ENCODE results near the gene TBX4. TPM values are rescaled to one million over a fixed set of nuclear protein-coding genes. Genes with fewer than 3 reads are reported as not detected.
A peak's percentile ranks its signal among the peaks of the same experiment; 100 is the strongest.

The TBX4 gene
- total RNA-seq, 1 experiment from 2014 or later = not detected

DNA sequence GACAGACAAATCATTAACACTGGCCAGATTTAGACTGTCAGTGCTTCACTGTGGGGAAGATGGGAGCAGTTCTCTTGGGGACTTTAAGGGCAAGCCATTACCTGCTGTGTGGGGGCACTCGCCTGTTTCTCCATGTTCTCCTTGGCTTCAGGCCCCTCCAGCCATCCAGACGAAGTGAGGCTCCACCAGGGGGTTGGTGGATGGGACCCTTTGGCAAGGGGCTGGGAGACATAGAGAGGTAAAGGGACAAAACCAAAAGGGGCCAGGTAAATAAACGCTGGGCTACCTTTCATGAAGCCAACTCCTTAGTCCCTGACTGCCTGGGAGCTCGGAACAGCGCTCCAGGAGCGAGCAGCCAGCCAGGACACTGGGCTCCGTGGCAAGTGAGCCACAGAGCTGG, 14.0 kb downstream of the TBX4 start:
- ChIA-PET CTCF (no interaction called here), POLR2A (ENCODE audit: unreplicated experiment) (no interaction called here)
- Histone ChIP-seq H3K27ac (no peak overlapping the region), H3K79me2 (ENCODE audit: low read depth) (no peaks in the 10 kb centered on the region), H3K4me1 (replicated peaks; ENCODE audit: insufficient read depth) (no peaks in the 10 kb centered on the region), H4K20me1 (ENCODE audit: insufficient read depth) (no peaks in the 10 kb centered on the region), H2AFZ (no peak overlapping the region), H3F3A (ENCODE audit: insufficient read depth, low read depth) (no peaks in the 10 kb centered on the region), H3K36me3 (ENCODE audit: low read depth) (no peaks in the 10 kb centered on the region), H3K9me3 (ENCODE audit: insufficient read depth, low read depth) (no peaks in the 10 kb centered on the region), H3K9me2 (ENCODE audit: insufficient read depth) (no peaks in the 10 kb centered on the region), H3K4me2 (no peak overlapping the region), H3K4me3 (no peak overlapping the region), H3K27me3 (ENCODE audit: insufficient read depth, low read depth) (no peaks in the 10 kb centered on the region)
- BruUV-seq (replicated peaks) = no TSS peak
- no peak for DNase-seq
- TF ChIP-seq, protein P1, sequence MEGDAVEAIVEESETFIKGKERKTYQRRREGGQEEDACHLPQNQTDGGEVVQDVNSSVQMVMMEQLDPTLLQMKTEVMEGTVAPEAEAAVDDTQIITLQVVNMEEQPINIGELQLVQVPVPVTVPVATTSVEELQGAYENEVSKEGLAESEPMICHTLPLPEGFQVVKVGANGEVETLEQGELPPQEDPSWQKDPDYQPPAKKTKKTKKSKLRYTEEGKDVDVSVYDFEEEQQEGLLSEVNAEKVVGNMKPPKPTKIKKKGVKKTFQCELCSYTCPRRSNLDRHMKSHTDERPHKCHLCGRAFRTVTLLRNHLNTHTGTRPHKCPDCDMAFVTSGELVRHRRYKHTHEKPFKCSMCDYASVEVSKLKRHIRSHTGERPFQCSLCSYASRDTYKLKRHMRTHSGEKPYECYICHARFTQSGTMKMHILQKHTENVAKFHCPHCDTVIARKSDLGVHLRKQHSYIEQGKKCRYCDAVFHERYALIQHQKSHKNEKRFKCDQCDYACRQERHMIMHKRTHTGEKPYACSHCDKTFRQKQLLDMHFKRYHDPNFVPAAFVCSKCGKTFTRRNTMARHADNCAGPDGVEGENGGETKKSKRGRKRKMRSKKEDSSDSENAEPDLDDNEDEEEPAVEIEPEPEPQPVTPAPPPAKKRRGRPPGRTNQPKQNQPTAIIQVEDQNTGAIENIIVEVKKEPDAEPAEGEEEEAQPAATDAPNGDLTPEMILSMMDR (conservative IDR thresholded peaks at IDR 0.05) = no peak
- TF ChIP-seq EZH2 (IDR thresholded peaks at IDR 0.05; ENCODE audit: low read depth) = no peak
- intact Hi-C loops (cut with micrococcal nuclease; ENCODE audit: unreplicated experiment) = no loop called here

DNA sequence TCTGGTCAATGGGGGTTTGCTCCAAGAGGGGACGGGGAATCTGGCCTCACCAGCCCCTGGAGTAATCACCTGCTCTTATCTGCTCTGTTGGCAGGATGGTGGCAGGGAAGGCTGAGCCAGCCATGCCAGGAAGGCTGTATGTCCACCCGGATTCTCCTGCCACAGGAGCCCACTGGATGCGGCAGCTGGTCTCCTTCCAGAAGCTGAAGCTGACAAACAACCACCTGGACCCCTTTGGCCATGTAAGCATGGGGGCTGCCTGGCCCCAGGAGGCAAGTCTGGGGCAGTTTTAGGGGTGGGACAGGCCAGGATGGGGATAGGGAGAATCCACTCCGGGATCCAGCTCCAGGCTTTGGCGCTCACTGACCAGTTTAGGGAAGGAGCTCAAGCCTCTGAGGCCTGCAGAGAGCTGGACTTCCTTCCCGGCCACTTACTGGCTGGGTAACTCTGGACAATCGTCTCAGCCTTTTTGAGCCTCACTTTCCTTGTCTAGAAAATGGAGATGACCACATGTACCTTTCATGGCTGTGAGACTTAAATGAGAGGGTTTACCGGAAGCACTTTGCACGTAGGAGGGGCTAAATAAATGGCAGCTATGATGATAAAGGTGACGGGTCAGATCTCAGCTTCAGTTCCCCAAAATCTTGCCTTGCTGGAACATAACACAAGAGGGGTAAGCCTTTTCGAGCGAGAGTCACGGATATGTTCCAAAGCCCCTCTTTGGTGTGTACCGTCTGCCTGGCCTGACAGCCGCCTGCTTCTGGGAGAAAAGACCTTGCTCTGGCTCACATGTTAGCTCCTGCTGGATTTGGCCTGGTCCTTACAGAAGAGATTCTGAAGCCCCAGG, 15.4 kb downstream of the TBX4 start:
- no peak overlapping the region for H3K27ac ChIP-seq
- no peaks in the 10 kb centered on the region for H3K27me3 ChIP-seq (ENCODE audit: insufficient read depth, low read depth)
- H2AFZ ChIP-seq = no peak overlapping the region
- no peaks in the 10 kb centered on the region for H3K36me3 ChIP-seq (ENCODE audit: low read depth)
- H3K4me2 ChIP-seq = no peak overlapping the region
- TF ChIP-seq, protein P1 (conservative IDR thresholded peaks at IDR 0.05) = no peak
- no peak for TF ChIP-seq EZH2 (IDR thresholded peaks at IDR 0.05; ENCODE audit: low read depth)
- no peaks in the 10 kb centered on the region for H3K9me2 ChIP-seq (ENCODE audit: insufficient read depth)
- no peaks in the 10 kb centered on the region for H4K20me1 ChIP-seq (ENCODE audit: insufficient read depth)
- no peaks in the 10 kb centered on the region for H3K9me3 ChIP-seq (ENCODE audit: insufficient read depth, low read depth)
- BruUV-seq (replicated peaks) = no TSS peak
- H3K79me2 ChIP-seq (ENCODE audit: low read depth) = no peaks in the 10 kb centered on the region
- ChIA-PET CTCF (interaction anchor here (0.5 kb wide), 1 partner anchor 50 kb away, joined by 3 read pairs; no protein-coding TSS in a partner anchor), POLR2A (ENCODE audit: unreplicated experiment) (interaction anchor here (0.6 kb wide), 2 partner anchors 20 to 28 kb away, joined by 3 read pairs; no protein-coding TSS in a partner anchor)
- DNase-seq = peak; percentile 32 to 45
- no peak overlapping the region for H3K4me3 ChIP-seq
- no peaks in the 10 kb centered on the region; the same call in 1 of the 2 replicates for H3F3A ChIP-seq (ENCODE audit: insufficient read depth, low read depth)
- H3K4me1 ChIP-seq (replicated peaks; ENCODE audit: insufficient read depth) = no peaks in the 10 kb centered on the region
- intact Hi-C loops (cut with micrococcal nuclease; ENCODE audit: unreplicated experiment) = no loop called here

DNA sequence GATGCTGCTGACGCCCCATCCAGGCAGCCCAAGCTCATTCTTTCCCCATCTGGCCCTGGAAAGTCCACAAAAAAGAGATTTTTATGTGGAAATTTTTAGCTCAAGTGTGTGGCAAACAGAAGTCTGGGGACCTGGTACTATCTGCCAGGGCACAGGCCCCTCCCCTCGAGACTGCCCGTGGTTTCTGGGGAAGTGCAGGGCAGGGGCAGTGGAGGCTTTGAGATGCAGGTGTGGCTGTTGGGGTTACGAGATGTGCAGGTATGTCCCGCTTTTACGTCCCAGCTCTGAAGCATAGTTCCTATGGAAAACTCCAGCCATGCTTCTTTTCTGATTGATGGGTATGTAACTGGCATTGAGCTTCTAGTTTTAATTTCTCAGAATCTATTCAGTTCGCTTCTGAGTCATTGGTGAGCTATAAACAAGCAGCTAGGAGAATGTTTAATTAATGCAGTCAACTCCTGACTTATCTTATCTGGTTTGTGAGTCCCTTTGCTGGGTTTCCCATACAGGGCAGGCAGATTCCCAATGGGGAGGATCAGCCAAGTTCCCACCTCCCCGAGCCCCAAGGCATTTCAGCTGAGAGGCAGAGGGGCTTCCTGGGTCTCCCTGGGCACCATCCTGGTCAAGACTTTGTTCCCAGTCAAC, 16.2 kb downstream of the TBX4 start:
- Histone ChIP-seq H3K4me1 (replicated peaks; ENCODE audit: insufficient read depth) (no peaks in the 10 kb centered on the region), H3K9me3 (ENCODE audit: insufficient read depth, low read depth) (no peaks in the 10 kb centered on the region)
- POLR2A ChIA-PET (ENCODE audit: unreplicated experiment) = interaction anchor here (0.6 kb wide), 1 partner anchor 19 kb away, joined by 3 read pairs; no protein-coding TSS in a partner anchor

More for the DNA sequence above, 16.2 kb downstream of the TBX4 start:
- CTCF ChIA-PET = no interaction called here
- Histone ChIP-seq H3K79me2 (ENCODE audit: low read depth) (no peaks in the 10 kb centered on the region), H3K4me3 (no peak overlapping the region), H2AFZ (no peak overlapping the region), H3K27ac (no peak overlapping the region), H4K20me1 (ENCODE audit: insufficient read depth) (no peaks in the 10 kb centered on the region), H3K9me2 (ENCODE audit: insufficient read depth) (no peaks in the 10 kb centered on the region), H3K4me2 (no peak overlapping the region), H3F3A (ENCODE audit: insufficient read depth, low read depth) (no peaks in the 10 kb centered on the region; the same call in 1 of the 2 replicates), H3K27me3 (ENCODE audit: insufficient read depth, low read depth) (no peaks in the 10 kb centered on the region), H3K36me3 (ENCODE audit: low read depth) (no peaks in the 10 kb centered on the region)
- BruUV-seq (replicated peaks) = no TSS peak
- no peak for DNase-seq
- intact Hi-C loops (cut with micrococcal nuclease; ENCODE audit: unreplicated experiment) = no loop called here
- TF ChIP-seq, protein P1 (conservative IDR thresholded peaks at IDR 0.05) = no peak
- no peak for TF ChIP-seq EZH2 (IDR thresholded peaks at IDR 0.05; ENCODE audit: low read depth)

All from PC-9 (cell line).